ENCODE results near the gene GPR68. TPM values are rescaled to one million over a fixed set of nuclear protein-coding genes. Genes with fewer than 3 reads are reported as not detected.

GPR68 gene
- total RNA-seq, 4 donors from 2014 or later = 0.95 to 4.3 (median 1.6) TPM

Other genes with a start within 250 kb of the GPR68 start
- 10 to 100 TPM in 3 of 4 donors, 1 to 10 TPM in 1; 6.4 to 14.2 (median 11.2) TPM for gene RPS6KA5, start 184.1 kb downstream of the GPR68 start, total RNA-seq
- gene DGLUCY, start 130.6 kb downstream of the GPR68 start, total RNA-seq = 10 to 100 TPM; 54.0 to 94.9 (median 69.3) TPM
- gene CCDC88C, start 173.1 kb upstream of the GPR68 start, total RNA-seq = 10 to 100 TPM; 16.6 to 25.0 (median 22.8) TPM

Data from suprapubic skin (tissue), 4 donors.